Transverse colon (tissue), 3 donors: ENCODE results near the gene SOX4.

Source experiments
- CTCF ChIP-seq, 5 experiments: fragments of 200-600 bp in 3 of 5; fragments of 450-650 bp in 2 of 5; sonication (generic) in 3 of 5; IDR thresholded peaks; 1 replicate in 2 of 5; 2 replicates in 3 of 5; pipeline ENCODE4 v1.5.1; 2016 to 2017; ENCODE audit warnings: antibody characterized with exemption in 5 of 5, inconsistent platforms in 3 of 5, mild to moderate bottlenecking in 2 of 5, moderate library complexity in 1 of 5
- POLR2A ChIP-seq: fragments of 450-650 bp; IDR thresholded peaks from one replicate; pipeline ENCODE4 v1.6.1; 2016; ENCODE audit warnings: antibody characterized with exemption, mild to moderate bottlenecking, moderate library complexity

DNA sequence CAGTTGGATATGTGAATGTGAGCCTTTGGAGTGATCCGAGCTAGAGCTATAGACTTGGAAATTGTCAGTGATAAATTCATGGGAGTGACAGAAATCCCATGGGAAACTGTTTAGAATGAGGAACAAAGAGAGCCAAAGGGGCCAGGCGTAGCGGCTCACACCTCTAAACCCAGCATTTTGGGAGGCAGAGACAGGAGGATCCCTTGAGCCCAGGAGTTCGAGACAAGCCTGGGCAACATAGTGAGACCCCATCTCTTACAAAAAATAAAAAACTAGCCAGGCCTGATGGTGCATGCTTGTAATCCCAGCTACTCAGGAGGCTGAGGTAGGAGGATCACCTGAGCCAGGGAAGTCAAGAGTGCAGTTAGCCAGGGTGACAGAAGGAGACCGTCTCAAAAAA, 39.3 kb upstream of the SOX4 start:
- no peak for TF ChIP-seq CTCF (IDR thresholded peaks at IDR 0.05)
- TF ChIP-seq POLR2A, result no peak
